Stimulated activated CD4-positive, alpha-beta T cell treated with anti-CD3 and anti-CD28 coated beads, Interleukin-1b, Interleukin-23, amount 100 ng/mL, for 48 hours (primary cell): ENCODE results near the gene PTAFR.

Experiments used
- DNase-seq: peaks from one replicate; pipeline ENCODE4 v3.0.0-alpha.2; 2020

Gene PTAFR

DNA sequence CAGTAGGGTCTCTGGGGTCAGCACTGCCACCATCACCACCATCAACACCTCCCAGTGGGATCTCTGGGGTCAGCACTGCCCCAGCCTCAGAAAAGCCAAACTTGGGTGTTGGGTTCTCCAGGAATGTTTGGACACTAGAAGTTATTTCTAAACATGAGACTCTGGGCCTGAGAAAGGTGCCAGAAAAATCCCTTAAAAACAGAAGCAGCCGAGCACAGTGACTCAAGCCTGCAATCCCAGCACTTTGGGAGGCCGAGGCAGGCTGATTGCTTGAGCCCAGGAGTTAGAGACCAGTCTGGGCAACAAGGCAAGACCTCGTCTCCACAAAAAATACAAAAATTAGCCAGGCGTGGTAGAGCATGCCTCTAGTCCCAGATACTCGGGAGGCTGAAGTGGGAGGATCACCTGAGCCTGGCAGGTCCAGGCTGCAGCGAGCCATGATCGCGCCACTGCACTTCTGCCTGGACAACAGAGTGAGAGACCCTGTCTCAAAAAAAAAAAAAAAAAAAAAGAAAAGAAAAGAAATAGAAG is 470 bp downstream of the PTAFR start:
- no peak for DNase-seq

DNA sequence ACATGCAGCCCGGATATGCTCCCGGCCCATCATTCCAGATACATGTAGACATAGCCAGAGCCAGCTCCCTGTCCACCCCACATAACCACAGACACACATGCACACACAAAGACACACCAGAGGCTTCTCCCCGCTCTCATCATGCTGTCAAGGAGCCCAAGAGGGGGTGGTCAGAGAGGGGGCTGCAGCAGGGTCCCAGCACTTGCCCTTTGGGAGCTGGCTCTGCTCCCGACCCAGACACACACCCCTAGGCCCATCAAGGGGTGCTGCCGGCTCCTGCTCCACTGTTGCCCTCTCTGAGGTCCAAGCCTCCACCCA is 2.6 kb downstream of the PTAFR start:
- DNase-seq: no peak

DNA sequence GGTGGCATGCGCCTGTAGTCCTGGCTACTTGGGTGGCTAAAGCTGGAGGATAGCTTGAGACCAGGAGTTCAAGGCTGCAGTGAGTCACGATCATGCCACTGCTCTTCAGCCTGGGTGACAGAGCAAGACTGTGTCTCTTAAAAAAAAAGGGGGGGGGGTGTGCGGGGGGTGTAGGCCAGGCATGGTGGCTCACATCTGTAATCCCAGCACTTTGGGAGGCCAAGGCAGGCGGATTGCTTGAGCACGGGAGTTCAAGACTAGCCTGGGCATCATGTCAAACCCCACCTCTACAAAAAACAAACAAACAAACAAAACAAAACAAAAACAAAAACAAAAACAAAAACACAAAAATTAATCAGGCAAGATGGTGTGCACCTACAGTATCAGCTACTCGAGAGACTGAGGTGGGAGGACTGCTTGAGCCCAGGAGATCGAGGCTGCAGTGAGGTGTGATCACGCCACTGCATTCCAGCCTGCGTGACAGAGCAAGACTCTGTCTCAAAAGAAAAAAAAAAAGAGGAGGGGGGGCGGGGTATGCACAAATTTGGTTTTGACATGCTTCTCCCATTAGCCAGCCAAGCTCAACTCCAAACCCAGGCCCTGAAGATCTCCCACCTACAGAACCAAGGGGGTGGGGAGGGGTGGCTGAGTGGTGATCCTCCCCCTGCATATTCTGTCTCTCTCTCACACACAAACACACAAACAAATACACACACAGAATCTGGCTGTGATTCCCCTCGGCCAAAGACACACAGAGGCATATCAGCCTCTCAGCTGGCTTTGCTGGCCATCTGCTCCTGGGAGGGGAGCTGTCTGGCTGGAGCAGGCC is 3.1 kb downstream of the PTAFR start:
- DNase-seq: no peak

DNA sequence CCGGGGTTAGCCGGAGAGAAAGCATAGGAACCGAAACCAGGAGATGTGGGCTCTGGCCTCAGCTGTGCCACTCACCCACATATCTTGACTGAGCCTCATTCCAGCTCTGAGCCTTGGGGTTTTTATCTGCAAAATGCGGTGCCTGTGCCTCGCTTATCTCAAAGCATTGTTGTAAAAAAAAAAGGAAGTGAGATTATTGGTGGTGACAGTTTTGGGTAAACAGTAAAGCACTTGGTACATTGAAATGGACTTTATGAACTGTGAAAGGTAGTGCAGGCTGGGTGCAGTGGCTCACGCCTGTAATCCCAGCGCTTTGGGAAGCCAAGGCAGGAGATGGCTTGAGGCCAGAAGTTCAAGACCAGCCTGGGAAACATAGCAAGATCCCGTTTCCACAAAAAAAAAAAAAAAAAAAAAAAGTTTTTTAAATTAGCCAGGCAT is 3.8 kb downstream of the PTAFR start:
- peak; percentile 29 for DNase-seq

DNA sequence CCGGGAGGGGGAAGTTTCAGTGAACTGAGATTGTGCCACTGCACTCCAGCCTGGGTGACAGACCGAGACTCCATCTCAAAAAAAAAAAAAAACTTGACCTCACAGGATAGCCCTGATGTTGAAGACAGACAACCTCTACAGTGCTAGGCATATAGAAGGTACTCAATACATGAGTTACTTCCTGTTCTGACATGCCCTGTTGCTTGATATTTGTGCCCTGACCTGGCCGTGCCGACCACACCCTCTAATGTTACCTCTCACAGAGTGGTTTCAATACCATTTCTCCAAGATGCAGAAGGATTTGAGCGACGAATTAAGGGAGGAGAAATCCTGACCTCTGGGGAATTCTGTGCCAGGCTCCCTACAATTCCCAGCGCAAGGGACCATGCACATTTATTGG is 5.2 kb downstream of the PTAFR start:
- DNase-seq: no peak

DNA sequence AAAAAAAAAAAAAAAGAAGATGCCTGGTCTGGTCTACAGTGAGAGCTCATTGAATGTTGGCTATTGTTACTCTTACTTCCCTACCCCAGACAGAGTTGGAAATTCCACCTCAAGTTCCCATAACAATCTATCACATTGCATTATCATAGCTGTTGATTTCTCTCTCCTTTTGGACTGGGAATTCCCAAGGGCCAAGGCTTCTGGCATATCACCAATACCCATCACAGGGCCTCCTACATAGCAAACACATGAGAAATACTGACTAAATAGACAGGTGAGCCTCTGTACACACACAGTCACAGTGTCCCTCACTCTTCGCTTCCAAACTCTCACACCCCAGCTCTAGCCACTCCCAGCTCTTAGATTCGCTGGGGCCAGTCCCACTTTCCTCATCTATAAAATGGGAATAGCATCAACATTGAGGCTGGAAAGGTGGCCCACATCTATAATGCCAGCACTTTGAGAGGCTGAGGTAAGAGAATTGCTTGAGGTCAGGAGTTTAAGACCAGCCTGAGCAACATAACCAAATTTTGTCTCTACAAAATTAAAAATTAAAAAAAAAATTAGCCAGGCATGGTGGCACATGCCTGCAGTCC is 6.4 kb downstream of the PTAFR start:
- DNase-seq: no peak

DNA sequence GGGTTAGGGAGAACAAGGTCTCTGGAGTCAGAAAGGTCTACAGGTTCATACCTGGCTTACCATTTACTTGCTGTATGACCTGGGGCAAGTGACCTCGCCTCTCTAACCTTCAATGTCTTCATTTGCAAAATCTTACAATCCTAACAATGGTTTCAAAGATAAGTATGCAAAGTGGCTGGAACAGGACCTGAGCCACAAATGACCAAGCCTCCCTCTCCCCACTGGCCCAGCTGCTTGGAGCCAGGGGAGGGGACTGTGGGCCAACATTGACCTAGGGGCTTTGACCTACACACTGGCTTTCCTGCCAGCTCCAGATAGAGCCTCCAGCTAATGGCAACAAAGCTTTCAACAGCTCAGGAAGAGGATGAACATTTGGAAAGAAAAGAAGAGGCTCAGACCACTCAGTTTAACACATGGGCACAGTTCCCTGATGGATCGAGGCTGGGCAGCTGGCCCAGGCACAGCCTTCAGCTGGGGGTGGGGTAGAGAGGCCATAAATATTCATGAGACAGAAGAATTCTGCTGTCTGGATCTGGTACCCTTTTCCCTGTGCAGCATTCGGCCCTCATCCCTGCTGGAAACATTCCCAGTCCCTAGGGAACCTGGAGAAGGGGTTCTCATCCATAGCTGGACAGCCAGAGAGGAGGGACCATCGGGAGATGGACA is 12.9 kb downstream of the PTAFR start:
- DNase-seq: no peak

DNA sequence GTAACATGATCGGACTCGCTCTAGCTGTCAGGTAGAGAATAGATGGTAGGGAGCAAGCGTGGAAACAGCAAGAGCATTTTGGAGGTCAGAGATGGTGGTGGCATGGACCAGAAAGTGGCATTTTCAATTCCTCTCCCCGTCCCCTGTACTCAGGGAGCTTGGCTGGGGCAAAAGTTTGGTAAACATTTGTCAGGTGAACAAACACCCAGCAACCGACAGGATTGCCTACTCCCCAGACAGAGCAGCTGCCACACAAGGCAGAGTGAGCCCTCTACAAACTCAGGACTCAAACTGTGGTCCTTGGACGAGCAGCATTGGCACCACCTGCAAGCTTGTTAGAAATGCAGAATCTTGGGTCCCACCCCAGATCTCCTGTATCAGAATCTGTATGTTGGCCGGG is 14.3 kb downstream of the PTAFR start:
- DNase-seq: no peak

DNA sequence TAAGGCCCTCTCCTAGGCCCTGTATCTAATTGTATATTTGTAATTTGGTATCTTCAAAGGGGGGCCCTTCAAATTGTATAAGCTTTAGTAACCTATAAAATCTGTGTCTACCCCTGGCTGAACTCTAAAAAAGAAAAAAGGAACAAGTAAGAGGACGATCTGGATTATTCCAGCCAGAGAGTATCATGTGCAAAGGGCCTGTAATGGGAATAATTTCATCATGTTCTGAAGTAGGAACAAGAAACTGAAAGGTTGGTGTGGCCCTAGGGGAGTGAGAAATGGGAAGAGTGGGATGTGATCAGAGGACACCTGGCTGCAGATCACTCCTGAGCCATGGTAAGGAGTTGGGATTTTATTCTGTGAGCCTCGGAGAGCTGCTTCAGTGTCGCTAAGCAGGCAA is 14.7 kb downstream of the PTAFR start:
- no peak for DNase-seq

DNA sequence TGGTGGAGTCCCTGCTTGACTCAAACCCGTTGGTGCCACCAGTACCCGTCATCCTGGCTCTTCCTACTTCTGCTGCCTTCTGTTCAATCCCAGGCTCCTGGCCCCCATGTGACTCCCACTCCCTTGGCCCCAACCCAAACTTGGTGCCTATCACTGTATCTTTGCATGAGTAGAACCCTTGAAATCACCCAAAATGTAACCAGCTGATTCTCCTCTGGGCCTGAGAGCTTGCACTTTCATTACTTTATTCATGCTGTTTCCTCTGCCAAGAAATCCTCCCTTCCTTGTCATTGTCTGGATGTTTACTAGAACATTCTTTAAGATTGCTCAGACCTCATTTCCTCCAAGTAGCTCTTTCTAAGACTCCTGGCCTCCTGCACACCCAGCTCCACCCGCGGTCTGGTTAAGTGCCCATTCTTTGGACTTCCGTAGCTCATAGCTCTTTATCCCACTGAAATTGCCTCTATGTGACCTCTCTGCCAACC is 15.7 kb downstream of the PTAFR start:
- DNase-seq: no peak

DNA sequence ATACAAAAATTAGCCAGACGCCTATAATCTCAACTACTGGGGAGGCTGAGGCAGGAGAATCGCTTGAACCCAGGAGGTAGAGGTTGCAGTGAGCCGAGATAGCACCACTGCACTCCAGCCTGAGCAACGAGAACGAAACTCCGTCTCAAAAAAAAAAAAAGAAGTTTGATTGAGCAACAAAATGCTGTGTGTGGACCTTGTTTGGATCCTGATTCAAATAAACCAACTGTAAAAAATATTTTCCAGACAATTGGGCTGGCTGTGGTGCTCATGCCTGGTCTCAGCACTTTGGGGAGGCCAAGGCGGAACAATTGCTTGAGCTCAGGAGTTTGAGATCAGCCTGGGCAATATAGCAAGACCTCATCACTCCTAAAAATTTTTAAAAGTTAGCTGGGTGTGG is 16.8 kb downstream of the PTAFR start:
- no peak for DNase-seq

DNA sequence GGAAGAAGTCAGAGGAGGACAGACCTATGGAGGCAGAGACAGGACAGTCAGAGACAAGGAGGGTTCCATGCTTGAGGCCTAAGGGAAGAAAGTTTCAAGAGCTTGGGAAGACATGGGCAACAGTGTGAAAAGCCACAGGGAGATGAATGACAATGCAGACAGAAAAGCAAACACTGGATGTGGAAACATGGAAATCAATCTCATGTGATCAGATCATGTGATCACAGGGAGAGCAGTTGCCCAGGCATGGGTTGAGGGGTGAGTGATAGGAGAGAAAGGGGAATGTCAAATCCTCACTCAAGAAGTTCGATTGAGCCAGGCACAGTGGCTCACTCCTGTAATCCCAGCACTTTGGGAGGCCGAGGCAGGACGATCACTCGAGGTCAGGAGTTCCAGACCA is 17.2 kb downstream of the PTAFR start:
- DNase-seq: no peak

DNA sequence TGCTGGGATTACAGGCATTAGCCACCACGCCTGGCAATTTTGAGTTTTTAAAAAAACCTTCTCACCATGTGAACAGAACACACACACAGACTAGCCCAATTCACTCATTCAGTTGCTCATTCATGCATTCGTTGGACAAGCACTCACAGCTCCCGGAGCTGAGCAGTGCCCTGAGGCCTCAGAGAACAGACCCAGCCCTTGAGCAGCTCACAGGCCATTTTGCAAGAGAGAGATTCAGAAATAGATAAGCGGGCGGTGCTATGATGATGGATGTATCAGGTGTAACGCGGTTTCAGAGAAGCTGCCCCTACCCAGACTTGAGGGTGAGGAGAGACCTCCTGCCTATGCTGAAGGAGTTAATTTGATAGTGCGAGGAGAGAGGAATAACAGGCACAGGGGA is 18.6 kb downstream of the PTAFR start:
- DNase-seq: no peak

DNA sequence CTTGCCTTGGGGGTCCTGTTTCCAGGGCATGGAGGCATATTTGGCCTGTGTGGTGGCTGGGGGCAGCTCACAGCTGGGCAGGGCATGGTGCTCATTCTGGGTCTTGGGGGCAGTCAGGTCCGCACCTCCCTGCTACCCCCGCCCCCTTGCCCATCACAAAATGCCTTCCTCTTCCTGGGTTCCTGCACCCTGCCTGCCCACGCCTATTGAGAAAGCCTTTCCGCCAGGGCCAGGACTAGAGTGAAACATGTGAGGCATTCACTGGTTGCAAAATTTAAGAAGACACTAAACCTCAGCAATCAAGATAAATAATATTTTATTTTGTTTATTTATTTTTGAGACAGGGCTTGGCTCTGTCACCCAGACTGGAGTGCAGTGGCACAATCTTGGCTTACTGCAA is 19.7 kb downstream of the PTAFR start:
- no peak for DNase-seq

DNA sequence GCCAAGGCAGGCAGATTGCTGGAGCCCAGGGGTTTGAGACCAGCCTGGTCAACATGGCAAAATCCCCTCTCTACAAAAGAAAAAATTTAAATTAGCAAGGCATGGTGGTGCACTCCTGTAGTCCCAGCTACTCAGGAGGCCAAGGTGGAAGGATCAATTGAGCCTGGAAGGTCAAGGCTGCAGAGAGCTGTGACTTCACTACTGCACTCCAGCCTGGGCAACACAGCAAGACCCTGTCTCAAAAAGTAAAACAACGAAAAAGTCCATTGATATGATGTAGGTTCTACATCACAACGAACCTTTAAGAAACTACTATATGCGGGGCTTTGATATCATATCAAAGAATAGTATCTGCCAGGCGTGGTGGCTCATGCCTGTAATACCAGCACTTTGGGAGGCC is 20.9 kb downstream of the PTAFR start:
- no peak for DNase-seq

DNA sequence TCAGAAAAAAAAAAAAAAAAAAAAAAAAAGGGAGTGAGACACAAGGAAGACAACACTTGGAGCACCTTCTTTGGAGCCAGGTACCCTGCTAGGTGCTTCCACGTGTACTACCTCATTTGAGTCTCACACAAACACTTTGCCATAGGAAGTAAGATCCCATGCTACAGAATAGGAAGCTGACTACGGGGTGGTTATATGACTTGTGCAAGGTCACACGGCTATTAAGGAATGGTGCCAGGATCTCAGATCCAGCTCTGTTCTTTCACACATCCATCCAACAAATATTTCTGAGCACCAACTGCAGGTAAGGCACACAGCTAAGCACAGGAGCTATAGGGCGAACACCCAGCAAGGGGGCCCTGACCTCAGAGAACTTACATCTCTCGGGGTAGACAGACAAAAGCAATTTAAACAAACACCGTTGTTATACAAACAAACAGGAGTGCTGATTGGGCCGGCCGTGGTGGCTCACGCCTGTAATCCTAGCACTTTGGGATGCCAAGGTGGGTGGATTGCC is 22.4 kb downstream of the PTAFR start:
- DNase-seq: no peak

DNA sequence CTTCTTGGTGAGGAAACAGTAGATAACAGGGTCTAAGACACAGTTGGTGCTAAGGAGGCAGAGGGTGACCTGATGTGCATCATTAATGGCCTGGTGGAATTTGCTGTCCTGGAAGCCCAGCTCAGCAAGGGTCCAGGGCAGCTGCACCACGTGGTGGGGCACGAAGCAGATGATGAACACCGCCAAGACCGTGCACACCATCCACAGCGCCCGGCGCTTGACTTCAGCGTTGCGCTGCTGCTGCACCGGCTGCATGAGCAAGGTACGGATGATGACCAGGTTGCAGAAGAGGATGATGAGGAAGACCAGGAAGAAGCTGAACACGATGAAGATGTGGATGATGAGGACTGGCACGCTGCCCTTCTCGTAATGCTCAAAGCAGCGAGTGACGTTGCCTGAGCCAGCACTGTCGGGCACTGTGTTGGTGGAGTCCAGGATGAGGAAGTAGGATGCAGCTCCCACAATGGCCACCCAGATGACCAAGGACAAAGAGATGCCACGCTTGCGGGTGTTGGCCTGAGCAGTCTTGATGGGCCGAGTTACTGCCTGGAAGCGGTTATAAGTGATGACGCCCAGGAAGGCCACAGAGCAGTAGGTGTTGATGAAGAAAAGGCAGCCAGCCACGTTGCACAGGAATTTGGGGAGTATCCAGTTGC is 26.2 kb downstream of the PTAFR start:
- no peak for DNase-seq

DNA sequence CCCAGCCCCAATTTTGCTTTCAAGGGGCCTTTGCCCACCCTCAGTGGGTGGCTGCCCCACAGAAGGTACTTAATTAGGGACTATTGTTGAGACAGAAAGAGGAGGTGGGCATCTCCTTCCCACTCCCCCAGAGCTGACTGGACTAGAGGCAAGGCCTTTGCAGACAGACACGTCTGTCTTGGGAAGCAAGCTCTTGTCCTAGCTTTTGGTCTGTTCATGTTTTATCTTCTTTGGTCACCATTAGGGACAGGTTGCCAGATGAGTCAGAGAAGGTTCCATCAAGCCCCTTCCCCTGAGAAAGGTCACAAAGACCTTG is 27.7 kb downstream of the PTAFR start:
- no peak for DNase-seq

DNA sequence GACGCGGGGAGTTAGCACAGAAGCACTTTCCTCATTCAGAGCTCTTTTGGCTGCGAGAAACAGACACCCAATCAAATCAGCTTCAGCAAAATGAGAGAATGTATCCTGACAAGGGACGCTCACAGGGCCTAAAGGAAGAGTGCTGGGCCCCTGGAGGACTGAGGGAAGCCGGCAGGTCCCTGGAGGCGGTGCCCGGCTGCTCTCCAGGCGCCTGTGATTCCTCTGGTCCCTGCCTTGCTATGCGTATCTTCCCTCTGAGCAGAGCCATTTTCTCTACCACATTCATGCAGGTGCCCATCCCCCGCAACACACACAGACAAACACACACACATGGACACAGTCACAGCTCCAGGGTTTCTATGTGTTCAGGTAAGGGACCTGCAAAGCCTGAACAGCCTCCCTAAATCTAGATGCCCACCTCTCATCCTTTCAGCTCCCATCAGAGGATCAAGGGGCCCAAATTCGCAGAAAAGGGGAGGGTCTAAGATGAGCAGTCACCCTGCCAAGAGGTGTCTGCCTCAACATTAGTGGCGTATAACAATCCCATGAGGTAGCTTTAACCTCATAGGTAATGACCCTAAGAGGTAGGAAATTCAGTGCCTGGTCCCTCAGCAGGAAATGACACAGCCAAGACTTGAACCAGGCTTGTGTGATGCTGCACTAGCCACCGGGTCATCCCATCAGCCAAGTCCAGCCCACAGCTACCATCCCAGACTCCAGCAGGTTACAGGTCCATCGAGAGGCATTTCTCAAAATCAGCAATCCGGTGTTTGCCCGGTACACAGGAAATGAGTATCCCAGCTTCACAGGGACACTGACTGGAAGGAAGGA is 29.0 kb downstream of the PTAFR start:
- DNase-seq: no peak

DNA sequence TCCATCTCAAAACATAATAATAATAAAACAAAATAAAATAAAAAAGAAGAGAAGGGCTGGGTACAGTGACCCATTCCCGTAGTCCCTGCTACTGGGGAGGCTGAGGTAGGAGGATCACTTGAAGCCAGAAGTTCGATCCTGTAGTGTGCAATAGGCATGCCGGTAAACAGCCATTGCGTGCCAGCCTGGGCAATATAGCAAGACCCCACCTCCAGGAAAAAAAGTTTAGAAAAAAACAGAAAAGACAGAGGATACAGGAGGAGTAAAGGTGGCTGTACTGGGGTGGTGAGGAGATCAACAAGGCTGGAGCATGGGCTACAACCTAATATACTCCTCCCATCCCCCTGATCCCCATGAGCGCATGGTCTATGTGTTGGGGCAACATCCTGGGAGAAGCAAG is 30.8 kb downstream of the PTAFR start:
- DNase-seq: no peak

DNA sequence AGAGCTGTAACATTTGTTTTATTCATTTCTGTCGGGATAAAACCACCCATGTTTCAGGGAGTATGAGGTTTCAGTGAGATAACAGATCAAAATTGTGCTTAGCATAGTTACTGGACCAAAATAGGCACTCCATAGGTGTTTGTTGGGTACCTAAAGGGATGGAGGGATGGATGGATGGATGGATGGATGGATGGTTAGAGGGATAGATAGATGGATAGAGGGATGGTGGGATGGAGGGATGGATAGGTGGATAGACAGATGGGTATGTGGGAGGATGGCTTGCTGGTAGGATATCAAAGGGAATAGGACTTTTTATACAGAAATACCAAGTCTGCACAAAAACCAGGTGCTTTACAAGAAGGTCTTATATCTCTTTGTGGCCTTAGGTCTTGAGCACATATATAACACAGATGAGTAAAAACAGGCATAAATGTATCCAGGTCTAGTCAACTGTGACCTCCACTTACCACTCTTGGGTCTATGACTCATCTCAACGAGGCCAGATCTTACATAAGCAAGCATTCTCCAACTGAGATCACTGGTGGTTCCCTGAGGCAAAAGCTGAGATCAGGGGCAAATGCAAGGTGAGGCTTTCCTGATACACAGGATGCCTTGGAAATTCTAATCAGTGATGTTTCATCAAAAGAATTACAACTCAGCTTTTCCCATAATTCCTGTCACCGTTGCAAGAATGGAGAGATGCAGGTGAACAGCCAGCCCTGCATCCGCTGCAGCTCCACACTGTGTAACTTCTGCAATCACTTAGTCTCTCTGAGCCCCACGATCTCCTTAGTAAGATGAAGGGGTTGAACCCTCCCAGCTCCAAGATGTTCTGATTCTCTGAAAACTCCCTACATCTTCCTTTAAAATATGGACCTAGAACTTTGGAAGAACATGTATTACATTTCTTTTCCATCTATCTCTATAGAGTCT is 32.0 kb downstream of the PTAFR start:
- peak; percentile 50 for DNase-seq
